Left lung (tissue), 10 donors: ENCODE measurements around the gene SEZ6L2. TPM values are rescaled to one million over a fixed set of nuclear protein-coding genes. Genes with fewer than 3 reads are reported as not detected.
A peak's percentile ranks its signal among the peaks of the same experiment; 100 is the strongest.

Source experiments
- ATAC-seq: fragments of 200-7000 bp; cut with Tn5 transposase; one replicate; pipeline ENCODE4 v1.9.1; 2020; ENCODE audit warnings: moderate library complexity
- DNase-seq, 4 donors: peaks; one replicate each; pipeline ENCODE4 v3.0.0-alpha.2; 2013 to 2020
- H3K27ac ChIP-seq, 2 donors: fragments of 200-600 bp; sonication (generic) in 1 of 2; one replicate each; pipeline versions ENCODE4 v1.5.0 to v1.8.0; 2020 to 2021
- H3K27me3 ChIP-seq, 2 donors: fragments of 200-600 bp; sonication (generic) in 1 of 2; one replicate each; pipeline versions ENCODE4 v1.5.0 to v1.8.0; 2020 to 2021
- H3K36me3 ChIP-seq, 2 donors: fragments of 200-600 bp; sonication (generic) in 1 of 2; one replicate each; pipeline versions ENCODE4 v1.5.0 to v1.8.0; 2020 to 2021
- H3K4me1 ChIP-seq, 2 donors: fragments of 200-600 bp; one replicate each; pipeline ENCODE4 v1.8.0; 2021
- H3K4me3 ChIP-seq, 2 donors: fragments of 200-600 bp; sonication (generic) in 1 of 2; one replicate each; pipeline versions ENCODE4 v1.5.0 to v1.8.0; 2020 to 2021; ENCODE audit warnings: mild to moderate bottlenecking in 1 of 2
- H3K9me3 ChIP-seq, 2 donors: fragments of 200-600 bp; sonication (generic) in 1 of 2; one replicate each; pipeline versions ENCODE4 v1.5.0 to v1.8.0; 2020 to 2021
- intact Hi-C, 2 donors: fragments of 100-400 bp; cut with DNase I; formaldehyde crosslinking; loops; one replicate each; pipeline versions ENCODE4 v1.11.2 to v1.14.2; 2022
- polyA plus RNA-seq, 6 donors: library from polyadenylated mRNA; unstranded; fragments of 120-200 nt; gene quantifications; one replicate each; pipeline ENCODE4 v1.2.1, GENCODE V29; 2013; ENCODE audit not compliant: insufficient read length in 6 of 6
- total RNA-seq, 2 donors: library from RNA; stranded (reverse); fragmentation: NEBNext Ultra II Directional; extraction: Animal tissue kit (Norgen Biotek cat#: 25700); gene quantifications; one replicate each; pipeline ENCODE4 v1.2.1, GENCODE V29; 2021
- TF ChIP-seq, protein P1 (sequence below), 2 donors: fragments of 200-600 bp; sonication (generic) in 1 of 2; IDR thresholded peaks; one replicate each; pipeline versions ENCODE4 v1.5.0 to v1.8.0; 2021; ENCODE audit warnings: antibody characterized with exemption in 2 of 2
- donor health status: DM: no; HTN: yes; CAD: no.
- donor health status: DM: no; HTN: no; CAD: no.

SEZ6L2 gene
- total and polyA plus RNA-seq, 8 donors = 4.9 to 30.2 (median 5.8) TPM

DNA sequence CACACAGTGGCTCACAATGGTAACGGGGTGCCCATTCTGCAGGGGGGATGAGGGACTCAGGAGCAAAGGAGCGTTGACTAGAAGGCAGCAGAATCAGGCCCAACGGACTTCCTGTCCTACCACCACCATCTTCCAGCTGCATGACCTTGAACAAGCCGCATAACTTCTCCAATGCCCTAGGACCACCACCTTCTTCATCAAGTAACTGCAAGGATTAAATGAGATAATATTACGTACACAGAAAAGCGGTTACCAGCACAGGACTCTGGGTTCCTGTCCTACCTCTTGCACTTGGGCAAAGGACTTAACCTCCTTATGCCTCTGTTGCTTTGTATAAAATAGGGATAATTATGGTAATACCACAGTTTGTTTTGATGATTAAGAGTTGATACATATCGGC is 5.6 kb upstream of the SEZ6L2 start:
- DNase-seq = no peak
- peaks cover 0 to 5% of the 10 kb centered on the region in 2 donors for H3K36me3 ChIP-seq
- no peaks in the 10 kb centered on the region for H3K9me3 ChIP-seq
- intact Hi-C loops = no loop called here
- H3K27me3 ChIP-seq = peaks cover 0 to 22% of the 10 kb centered on the region in 2 donors
- TF ChIP-seq, protein P1, sequence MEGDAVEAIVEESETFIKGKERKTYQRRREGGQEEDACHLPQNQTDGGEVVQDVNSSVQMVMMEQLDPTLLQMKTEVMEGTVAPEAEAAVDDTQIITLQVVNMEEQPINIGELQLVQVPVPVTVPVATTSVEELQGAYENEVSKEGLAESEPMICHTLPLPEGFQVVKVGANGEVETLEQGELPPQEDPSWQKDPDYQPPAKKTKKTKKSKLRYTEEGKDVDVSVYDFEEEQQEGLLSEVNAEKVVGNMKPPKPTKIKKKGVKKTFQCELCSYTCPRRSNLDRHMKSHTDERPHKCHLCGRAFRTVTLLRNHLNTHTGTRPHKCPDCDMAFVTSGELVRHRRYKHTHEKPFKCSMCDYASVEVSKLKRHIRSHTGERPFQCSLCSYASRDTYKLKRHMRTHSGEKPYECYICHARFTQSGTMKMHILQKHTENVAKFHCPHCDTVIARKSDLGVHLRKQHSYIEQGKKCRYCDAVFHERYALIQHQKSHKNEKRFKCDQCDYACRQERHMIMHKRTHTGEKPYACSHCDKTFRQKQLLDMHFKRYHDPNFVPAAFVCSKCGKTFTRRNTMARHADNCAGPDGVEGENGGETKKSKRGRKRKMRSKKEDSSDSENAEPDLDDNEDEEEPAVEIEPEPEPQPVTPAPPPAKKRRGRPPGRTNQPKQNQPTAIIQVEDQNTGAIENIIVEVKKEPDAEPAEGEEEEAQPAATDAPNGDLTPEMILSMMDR (IDR thresholded peaks at IDR 0.05) = no peak
- H3K4me1 ChIP-seq = peaks cover 0 to 8% of the 10 kb centered on the region in 2 donors
- no peak overlapping the region for H3K27ac ChIP-seq
- ATAC-seq = no peak
- H3K4me3 ChIP-seq = no peak overlapping the region

DNA sequence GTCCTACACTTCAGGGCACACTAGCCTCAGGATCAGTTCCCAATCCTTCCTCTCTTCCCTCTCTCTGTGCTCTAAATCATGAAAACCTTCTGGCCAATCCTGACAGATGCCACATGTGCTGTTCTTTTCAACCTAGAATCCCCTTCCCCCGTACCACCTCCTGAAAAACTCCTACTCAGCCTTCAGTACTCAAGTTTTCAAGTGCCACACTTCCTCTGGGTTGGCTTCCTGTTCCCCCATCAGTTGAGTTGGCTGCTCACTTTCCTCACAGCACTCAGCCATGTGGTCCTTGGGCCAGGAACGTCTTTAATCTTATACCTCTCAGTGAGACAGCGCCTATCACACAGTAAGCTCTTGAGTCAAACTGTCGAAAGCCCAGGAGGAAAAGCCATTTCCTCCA is 4.2 kb upstream of the SEZ6L2 start:
- Histone ChIP-seq H3K4me3 (no peak overlapping the region), H3K36me3 (peaks cover 0 to 5% of the 10 kb centered on the region in 2 donors), H3K4me1 (peaks cover 4 to 12% of the 10 kb centered on the region in 2 donors), H3K27me3 (peaks cover 0 to 35% of the 10 kb centered on the region in 2 donors), H3K9me3 (no peaks in the 10 kb centered on the region), H3K27ac (no peak overlapping the region)
- ATAC-seq = no peak
- DNase-seq = no peak
- intact Hi-C loops = no loop called here
- TF ChIP-seq, protein P1 (IDR thresholded peaks at IDR 0.05) = no peak

DNA sequence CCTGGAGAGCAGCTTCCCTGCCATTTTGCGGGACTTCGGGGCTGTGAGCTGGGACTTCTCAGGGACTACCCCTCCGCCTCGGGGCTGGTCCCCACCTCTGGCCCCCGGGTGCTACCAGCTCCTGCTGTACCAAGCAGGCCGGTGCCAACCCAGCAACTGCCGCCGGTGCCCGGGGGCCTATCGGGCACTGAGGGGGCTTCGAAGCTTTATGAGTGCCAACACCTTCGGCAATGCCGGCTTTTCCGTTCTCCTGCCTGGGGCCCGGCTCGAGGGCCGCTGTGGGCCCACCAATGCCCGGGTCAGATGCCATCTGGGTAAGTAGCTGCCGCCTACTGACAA is 2.2 kb upstream of the SEZ6L2 start:
- intact Hi-C loops = no loop called here
- H3K4me3 ChIP-seq = no peak overlapping the region

DNA sequence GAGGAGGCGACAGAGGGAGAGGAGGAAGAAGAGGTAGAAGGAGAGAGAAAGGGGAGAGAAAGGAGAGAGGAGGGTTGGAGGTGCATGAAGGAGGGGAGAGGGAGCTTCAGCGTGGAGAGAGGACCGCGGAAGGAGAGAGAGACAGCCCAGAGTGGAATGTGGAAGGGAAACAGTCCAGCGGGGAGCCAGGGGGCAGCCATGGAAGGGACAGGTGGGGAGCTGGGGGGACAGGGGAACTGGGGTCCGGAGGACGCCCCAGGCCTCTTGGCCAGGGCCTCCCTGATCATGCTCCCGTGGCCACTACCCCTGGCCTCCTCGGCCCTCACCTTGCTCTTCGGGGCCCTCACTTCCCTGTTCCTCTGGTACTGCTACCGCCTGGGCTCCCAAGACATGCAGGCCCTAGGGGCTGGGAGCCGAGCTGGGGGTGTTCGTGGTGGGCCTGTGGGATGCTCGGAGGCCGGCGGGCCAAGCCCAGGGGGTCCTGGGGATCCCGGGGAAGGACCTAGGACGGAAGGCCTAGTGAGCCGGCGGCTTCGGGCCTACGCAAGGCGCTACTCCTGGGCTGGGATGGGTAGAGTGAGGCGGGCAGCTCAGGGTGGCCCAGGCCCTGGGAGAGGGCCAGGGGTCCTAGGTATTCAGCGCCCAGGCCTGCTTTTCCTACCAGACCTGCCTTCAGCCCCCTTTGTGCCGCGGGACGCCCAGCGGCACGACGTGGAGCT is 1.7 kb upstream of the SEZ6L2 start:
- TF ChIP-seq, protein P1 (IDR thresholded peaks at IDR 0.05) = no peak
- ATAC-seq (no peak), DNase-seq (no peak)
- peak overlapping the region in 1 of 2 donors; percentile 59 for H3K27ac ChIP-seq
- peak overlapping the region; percentile 58 to 63 for H3K4me3 ChIP-seq
- H3K27me3 ChIP-seq = peaks cover 0 to 61% of the 10 kb centered on the region in 2 donors
- H3K4me1 ChIP-seq = peaks cover 4 to 12% of the 10 kb centered on the region in 2 donors
- H3K36me3 ChIP-seq = no peaks in the 10 kb centered on the region
- no peaks in the 10 kb centered on the region for H3K9me3 ChIP-seq
- intact Hi-C loops = no loop called here

More for the DNA sequence above, 2.2 kb upstream of the SEZ6L2 start:
- TF ChIP-seq, protein P1 (IDR thresholded peaks at IDR 0.05) = no peak
- peaks cover 0 to under 1% of the 10 kb centered on the region in 2 donors for H3K36me3 ChIP-seq
- peaks cover 4 to 12% of the 10 kb centered on the region in 2 donors for H3K4me1 ChIP-seq
- no peaks in the 10 kb centered on the region for H3K9me3 ChIP-seq
- H3K27ac ChIP-seq = no peak overlapping the region
- no peak for ATAC-seq
- peaks cover 0 to 55% of the 10 kb centered on the region in 2 donors for H3K27me3 ChIP-seq
- peak in 1 of 4 donors; percentile 72 for DNase-seq

DNA sequence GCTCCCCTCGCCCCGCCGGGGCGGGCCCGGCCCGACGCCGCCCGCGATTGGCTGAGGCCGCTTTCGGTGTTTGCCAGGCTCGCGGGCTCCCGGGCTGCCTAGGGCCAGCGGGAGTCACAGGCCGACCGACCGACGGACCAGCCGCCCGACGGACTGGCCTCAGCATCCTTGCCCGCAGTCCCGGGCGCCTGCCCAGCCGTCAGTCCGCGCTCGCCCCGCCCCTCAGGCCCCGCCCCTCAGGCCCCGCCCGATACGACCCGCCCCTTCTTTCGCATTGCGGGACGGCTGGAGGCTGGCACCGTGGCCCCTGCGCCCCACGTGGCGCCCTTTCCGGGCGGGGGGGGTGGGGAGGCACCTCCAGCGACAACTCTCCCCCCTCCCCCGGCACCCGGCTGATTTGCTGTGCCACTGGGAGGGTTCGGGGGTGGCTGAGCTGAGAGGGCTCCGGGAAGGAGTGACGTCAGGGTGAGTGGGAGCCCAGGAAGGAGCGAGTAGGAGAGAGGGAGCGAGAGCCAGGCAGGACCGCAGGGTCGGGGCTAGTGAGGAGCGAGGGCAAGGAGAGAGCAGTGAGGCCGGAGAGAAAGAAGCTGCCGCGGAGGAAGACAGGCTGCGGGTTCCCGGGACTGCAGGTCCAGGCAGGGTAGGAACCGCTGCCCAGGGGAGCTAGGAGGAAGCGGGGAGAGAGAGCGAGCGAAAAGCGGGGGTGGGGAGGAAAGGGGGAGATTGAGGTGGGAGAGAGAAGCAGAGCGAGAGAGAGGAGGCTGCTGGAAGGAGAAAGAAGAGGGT is 945 bp upstream of the SEZ6L2 start, which contains the start of gene ASPHD1:
ASPHD1 (plus strand) TSS at position 387 of the 786 bp plus-strand sequence. CDS start 484 bp downstream, outside the sequence.
- TF ChIP-seq, protein P1 (IDR thresholded peaks at IDR 0.05) = no peak
- intact Hi-C loops = no loop called here
- Histone ChIP-seq H3K4me1 (peaks cover 4 to 12% of the 10 kb centered on the region in 2 donors), H3K27ac (peak within 1 kb of the TSS in 1 of 2 donors; percentile 59), H3K36me3 (no peaks in the 10 kb centered on the region), H3K9me3 (no peaks in the 10 kb centered on the region), H3K4me3 (peak within 1 kb of the TSS; percentile 58 to 63), H3K27me3 (peaks cover 0 to 67% of the 10 kb centered on the region in 2 donors)
- DNase-seq = peak in 3 of 4 donors; percentile 42 to 93 (median 83)
- peak; percentile 86 for ATAC-seq
